GM18511 (cell line): ENCODE data around the gene UBTF.

ENCODE experiments used
- ATAC-seq: cut with Tn5 transposase; IDR thresholded peaks from one replicate; pipeline ENCODE4 v1.9.1; 2021; ENCODE audit warnings: mild to moderate bottlenecking, moderate library complexity; ENCODE audit not compliant: unreplicated experiment

The UBTF gene

DNA sequence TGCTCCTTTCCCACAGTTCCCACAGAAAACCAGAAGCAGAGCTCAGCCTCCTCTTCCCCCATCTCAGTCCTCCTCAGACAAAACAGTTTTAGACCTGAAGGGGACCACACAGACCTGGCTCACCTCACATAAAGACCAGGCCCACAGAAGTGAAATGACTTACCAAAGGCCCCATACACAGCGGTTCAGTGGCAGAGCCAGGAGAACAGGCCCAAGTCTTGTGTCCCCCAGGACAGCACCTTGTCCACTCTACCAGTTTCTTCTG lies 5.3 kb downstream of the UBTF start:
- no peak for ATAC-seq

DNA sequence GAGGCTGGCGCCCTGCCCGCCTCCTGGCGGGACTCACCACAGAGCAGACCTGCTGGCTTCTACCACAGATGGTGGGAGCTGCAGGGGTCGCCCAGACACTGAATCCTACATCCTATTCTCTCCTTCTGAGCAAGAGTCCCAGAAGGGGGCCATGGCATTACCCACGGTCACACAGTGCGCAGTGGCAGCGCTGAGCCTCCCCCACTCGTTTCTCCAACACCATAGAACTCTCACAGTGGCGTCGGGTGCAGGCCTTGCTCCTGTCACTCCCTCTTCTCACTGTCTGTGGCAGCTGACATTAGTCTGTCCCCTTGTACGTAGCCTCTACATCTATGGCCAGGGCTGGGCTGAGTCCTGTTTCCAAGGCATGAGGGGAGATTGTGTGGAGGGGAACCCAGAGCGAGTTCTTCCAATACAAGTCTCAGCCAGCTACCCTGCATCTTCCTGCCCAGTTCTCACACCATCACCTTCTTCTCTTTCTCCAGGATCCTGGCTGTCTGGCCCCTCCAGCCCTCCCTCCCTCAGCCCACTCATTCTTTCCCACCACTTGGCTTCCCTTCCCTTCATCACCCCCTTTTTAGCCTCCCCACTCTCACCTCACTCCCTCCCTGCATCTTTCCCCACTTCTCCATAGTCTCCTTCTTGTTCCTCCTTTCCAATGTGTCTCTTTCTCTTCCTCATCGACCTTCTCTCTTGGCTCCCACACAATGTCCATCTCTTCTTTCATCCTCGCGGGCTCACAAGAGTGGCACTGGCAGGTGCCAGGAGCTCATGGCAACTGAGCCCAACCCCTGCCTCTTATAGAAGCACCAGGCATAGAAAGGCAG lies 5.9 kb downstream of the UBTF start:
- ATAC-seq, result no peak

DNA sequence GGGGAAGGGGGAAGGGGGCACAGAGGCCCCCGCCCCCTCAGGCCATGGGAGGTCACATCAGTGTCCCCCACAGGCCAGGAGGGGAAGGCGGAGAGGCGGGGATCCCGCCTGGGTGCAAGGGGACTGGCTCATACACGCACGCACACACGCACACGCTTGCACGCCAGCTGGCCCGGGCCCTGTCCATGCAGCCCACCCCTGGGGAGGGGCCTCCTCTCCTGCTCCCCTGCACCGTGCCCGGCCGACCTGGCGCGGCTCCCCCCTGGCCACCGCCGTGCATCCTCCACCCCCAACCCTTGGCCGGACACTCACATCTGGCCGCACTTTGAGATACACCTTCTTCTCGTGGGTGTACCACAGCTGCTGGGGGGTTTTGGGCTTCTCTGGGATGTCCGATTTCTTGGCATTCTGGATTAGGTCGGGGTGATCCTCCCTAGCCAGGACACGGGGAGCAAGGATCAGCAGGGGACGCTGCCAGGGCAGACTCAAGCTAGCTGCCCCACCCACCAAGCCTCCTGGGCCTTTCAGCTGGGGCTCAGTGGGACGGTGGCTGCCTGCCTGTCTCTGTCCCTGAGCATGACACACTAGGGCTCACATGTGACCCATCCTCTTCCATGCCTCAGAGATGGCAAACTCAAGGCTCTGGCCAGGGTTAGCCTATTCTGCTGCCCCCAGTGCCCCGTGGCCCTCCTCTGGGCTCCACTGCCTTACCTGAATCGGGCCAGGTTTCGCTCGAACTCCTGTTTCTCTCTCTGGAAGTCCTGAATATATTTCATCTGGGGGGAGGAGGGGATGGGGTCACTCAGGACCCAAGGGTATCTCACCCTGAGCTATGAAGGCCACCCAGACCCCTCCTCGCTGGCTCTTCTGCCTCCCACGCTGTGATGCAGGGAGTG lies 6.7 kb downstream of the UBTF start:
- ATAC-seq, result no peak

DNA sequence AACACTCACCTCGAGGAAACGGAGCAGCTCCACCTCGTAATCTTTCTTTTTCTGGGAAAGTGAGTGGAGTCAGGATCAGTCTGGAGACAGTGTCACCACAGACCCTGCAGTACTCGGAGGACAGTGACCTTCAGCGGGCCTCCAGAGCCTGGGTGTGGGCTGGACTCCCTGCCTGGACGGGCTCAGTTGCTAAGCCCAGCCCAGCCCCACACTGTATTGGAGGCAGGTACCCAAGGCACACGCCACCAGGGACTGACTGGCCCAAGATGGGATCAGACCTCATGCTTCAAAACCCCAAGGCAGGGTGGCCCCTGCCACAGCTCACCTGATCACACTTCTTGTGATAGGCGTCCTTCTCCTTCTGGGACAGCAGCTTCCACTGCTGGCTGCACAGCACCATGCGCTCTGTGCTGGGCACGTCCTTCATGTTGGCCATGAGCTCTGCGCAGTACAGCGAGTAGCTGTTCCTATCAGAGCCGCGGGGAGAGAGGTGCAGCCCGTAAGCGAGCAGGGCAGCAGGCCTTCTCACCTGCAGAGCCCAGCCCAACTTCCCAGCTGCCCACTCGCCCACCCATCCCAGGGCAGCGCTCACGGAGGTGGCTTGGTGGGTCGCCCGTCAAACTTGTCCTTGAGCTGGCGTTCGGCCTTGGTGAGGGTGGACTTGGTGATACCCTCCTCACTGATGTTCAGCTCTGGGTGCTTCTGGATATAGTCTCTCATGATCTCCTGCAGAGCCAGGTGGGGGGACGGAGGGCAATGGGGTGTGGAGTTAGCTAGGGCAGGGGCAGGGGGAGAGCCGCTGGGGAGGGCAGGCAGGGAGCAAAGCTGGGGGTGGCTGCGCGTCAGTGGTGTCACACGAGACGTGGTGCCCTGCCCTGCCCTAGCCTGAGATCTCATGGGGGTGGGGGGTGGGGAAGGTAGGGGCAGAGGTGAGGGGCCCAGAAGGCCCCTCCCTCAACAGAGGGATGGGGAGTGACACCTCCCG lies 7.9 kb downstream of the UBTF start:
- ATAC-seq, result no peak

DNA sequence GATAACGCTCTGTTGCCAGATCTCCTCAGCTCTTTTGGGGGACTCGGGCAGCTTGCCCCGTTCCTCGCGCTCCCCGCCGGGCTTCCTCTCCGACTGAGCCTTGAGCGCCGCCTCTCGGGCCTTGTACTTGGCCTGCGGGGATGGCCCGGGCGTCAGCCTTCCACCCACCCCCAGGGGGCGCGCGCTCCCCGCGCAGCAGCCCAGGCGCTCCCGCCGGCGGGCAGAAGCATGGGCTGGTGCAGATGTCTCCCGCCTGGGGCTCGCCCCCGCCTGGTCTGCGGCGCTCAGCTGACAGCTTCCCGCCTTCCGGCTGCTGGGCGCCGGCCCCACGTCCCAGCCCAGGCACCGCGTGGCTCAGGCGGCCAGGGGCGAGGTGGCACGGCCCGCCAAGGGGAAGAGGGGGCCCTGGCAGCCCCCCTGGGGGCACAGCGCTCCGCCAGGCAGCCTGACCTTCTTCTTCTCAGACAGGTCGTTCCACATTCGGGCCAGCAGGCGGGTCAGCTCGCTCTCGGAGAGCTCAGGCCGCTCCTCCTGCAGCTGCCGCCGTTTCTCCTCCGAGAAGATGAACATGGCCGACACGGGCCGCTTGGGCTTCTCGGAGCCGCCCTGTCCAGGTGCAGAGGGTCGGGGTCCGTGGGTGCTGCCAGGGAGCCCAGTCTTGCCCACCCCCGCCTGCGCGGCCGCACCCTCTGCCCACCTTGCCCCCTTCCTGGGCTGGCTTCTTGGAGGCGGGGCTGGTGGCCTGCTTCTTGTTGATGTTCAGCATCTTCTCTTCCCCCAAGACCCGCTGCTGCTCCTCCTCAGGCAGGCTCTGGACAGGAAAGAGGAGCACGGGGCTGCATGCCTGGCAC lies 8.9 kb downstream of the UBTF start:
- ATAC-seq, result peak; percentile 82

DNA sequence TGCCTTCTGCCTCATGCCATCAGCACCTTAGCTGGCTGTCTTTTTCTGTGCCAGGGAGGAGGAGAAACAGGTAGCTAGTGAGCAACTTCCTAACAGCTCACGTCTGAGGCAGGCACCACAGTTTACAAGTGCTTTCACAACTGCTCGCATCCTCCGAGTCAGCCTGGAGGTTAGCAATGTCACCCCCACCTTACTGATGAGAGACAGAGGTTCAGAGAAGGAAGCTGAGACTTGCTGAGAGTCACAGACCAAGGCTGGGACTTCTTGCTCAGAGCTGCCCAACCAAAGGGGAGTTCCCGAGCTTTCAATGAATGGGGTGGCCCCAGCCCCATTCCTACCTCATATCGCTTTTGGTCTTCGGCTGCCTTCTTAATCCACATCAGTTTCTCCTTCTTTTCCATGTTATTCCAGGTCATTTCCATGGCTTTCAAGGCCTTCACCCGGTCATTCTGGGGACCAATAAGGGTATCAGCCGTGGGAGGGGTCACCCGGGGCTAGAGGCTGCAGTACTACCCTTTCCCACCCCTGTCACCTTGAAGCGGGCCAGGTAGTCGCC lies 9.6 kb downstream of the UBTF start:
- ATAC-seq, result peak; percentile 50

DNA sequence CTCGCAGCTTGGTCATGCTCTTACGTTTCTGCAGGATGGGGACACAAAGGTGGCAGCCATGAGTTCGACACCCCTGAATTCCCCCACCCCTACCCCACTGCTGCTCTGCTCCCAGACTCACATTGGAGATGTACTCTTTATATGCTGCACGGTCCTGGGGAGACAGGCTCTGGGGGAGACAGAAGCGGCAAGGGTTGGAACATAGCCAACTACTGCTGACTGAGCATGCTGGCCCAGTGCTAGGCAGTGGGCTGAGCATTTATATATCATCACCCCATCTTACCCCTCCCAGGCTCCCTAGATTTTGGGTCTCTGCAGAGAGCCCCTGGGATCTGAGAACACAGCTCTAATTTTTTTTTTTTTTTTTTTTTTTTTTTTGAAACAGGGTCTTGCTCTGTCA lies 11.7 kb downstream of the UBTF start:
- no peak for ATAC-seq

DNA sequence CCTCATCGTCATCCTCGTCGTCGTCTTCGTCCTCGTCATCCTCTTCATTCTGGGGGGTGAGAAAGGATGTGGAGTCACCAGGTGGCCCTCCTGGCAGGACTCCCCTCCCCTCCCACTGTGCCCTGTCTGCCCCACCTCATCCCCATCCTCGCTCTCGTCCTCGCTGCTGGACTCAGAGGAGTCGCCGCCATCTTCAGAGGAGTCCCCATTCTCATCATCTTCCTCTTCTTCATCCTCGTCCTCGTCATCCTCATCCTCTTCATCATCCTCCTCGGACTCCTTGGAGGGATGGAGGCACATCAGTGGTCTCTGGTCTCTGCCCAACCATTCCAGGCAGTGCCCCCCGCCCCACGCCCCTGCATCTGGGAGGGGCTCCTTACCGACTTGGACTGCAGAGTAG lies 12.2 kb downstream of the UBTF start:
- no peak for ATAC-seq

DNA sequence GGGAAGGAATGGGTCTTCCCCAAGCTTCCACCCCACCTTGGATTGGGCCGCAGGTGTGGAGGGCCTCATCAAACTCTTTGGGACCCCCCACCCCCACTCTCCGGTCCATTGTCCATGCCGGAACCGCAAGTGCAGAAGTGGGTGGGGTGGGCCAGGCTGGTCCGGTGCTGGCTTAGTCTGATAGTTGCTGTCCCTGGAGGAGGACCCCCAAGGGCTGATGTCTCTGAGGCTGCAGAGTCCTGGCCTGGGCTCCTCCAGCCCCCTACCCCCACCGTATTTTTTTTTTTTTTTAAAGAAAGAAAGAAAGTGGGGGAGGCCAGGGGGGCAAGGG lies 12.7 kb downstream of the UBTF start:
- ATAC-seq, result no peak

DNA sequence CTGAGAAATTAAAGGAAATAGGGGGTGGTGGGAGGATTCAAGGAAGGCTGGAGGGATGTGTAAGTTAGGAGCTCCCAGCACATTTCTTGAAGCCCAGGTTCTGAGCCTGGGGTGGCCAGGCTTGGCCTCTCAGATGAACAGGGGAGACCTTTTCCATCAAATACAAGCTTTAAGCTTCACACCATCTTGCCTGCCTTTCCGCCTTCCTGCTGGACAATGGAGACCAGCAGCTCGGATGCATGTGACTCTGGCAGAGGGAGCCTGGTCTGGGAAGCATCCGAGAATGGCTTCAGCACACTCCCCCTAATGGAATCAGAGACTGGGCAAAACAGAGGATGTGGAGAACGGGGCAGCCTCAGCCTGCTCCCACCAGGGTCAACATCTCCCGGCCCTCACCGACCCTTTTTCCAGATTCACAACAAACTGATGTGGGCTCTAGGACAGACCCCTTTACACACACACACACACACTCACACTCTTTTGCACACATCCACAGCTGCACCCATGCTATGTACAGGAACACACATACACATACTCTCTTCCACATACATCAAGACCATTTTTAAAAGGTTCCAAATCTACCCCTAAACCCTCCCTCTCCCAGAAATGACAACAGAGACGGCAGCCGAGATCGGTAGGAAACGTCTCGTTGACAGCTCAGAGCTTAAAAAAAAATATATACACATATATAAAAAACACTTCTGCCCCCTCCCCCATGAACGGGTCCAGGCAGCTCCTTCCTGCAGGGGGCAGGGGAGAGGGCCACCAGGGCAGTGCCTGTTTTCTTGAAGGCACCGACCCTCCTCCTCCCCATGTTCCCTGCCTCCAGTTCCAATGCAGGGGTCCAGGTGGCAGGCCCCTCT lies 13.3 kb downstream of the UBTF start:
- ATAC-seq, result no peak

DNA sequence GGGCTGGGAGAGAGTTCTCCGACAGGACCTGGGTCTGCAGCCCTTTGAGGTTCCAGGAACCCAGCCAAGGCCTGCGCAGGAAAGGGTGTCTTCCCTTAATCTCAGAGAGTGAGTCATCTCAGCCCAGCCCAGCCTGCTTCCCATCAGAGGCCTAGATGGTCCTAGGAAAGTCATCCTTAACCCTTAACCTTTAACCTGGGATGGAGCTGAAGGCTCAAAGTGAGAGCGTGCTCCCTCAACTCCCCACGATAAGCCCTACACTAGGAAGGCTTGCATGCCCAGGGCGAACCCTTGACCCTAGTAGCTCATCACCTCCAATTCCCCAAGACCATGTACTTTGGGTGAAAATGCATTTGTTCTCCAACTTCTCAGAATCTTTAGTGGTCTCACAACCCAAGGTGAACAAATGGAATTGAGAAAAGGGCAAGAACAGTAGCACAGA lies 15.0 kb downstream of the UBTF start:
- no peak for ATAC-seq

DNA sequence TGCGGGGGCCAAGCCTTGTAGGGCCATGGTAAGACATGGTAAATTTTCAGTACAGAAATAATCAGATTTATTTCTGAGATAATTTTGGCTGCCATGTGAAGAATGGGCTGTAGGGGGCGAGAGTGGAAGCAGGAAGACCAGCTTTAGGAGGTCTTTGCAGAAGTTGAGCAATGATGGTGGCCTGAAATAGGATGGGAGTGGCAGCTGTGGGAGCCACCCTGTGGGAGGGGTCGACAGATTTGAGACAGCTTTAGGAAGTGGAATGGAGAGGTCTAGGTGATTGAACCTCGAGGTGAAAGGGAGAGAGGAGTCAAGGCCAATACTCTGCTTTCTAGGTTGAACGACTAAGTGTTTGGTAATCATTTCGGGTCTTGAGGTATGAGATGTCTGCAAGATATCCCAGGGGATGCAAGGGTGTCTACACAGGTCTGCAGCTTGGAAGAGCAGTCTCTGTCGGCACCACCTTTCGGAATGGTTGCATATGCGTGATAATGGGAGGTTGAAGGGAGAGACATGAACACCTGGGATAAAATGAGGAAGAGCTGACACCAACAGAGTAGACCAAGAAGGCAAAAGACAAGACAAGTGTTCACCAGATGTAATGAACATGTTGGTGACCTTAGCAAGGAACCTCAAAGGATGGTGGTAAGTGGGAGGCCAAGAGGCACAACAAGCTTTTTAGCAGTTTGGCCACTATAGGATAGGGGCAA lies 15.6 kb downstream of the UBTF start:
- ATAC-seq, result no peak

DNA sequence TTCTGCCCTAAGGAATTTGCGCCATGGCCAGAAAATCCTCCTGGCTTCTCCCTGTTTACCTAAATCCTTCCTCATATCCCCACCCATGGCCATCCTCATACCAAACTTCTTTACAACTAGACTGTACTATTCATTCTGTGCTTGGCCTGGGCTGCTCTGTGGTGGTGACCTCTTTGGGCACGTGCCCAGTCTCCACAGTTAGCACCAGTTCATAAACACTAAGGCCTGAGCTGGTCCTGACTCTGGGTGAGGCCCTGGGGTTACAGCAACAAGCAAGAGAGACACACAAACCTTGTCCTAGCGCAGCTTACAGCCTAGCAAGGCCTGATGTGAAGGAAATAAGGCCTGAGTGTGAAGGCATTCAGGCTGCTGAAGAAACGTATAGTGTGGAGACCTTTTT lies 16.7 kb downstream of the UBTF start:
- ATAC-seq, result no peak

DNA sequence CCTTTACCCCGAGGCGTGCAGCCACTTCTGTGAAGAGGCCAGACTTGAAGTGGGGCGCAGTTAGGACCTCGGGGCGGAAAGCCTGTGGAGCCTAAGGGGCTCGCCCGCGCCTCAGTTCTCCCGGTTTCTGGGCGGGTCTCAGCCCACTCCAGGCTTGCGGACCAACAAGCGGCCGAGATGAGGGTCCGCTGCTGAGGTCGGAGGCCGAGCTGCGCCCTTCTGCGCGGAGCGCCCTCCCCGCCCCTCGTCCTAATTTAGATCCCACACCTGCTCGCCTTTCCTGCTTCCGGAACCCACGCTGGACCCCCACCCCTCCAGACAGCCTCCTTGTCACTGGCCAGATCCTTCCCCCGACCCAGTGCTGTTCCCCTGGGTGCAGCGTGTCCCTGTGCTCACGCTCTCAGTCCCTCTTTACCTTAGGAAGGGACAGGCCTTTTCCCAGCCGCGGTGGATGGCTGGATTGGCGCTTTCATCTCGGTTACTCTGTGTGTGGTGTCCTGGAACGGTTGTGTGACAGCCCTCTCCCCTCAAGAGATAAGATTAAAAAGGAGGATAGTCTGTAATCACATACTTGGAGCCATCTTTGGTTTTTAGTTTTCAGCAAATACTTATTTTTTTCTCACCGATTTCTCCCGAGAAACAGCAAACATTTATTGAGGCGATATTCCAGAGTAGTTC lies 18.9 kb downstream of the UBTF start:
- no peak for ATAC-seq

DNA sequence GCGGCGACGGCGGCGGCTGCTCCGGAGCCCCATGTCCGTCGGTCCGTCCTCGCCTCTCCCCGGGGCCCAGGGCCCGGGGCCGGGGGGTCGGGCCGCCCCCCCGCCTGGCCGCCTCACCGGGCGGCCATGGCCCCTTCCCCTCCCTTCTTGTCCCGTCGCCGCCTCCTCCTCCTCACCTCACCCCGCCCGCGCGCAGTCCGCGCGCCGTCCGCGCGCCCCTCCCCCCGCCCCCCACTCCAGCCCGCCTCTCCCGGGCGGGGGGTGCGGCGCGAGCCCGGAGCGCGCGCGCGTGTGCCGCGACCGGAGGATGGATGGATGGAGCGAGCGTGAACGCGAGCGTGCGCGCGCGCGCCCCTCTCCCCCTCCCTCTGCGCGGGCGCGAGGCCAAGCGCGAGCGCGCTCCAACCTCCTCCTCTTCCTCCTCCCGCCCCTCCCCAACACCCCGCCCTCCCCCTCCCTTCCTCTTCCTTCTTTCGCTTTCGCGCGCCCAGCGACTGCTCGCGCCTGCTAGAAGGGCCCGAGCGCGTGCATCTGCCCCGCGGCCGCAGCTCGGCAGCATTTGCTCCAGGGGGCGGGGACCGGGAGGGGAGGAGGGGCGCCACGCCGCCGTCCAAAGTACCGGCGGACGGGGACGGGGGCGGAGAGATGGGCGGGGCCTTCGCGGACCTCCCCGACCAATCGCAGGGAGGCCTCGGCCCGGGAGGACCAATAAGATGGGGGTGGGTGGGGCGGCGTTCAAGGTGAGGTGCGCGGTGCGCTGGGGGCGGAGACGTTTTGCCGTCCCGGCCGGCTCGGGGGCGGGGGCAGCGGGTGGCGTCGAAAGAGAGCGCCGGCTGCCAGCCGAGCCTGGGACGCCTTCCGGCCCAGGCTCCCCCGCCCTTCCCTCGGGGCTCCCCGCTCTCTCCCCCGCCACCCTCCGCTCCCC lies 19.7 kb downstream of the UBTF start, which contains the start of gene ATXN7L3:
ATXN7L3 (minus strand) TSS at position 332 of the 925 bp plus-strand sequence. CDS start 1,814 bp downstream, outside the sequence.
- peak; percentile 70 for ATAC-seq

DNA sequence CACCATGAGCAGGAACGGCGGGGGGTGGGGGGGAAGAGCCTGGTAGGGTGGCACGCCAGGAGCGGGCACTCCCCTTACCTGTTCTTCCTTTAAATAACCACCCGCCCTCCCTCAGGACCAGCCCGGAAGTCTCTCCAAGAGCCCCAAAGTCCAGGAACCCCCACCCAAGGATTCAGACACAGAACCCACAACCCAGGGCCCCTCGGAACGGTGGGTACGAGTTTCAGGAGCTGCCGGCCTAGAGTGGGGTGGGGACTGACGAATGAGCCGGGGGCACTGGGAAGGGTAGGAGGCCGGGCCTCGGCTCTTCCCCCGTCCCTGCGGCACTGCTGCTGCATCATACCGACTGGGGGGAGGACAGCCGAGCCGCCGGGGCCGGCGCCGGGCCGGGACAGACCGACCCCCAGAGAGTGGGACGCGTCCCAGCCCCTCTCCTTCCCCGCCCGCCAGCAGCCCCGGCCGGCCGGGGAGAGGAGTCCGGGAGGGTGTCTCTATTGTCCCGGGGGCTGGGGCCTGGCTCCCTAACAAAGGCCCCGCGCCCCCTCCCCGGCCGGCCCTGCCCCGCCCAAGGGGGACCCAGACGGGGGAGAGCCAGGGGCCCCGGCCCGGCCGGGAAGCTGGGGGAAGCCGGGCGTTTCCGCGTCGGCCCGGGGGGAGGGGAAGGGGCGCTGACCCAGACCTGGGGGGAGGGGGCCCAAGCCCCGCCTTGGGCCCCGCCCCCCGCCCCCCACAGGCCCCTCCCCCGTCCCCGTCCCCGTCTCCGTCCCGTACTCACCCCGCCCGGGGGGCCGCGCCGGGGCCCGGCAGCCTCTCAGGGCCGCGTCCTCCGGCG lies 20.5 kb downstream of the UBTF start:
- ATAC-seq, result peak; percentile 30
